Measurements from ENCODE around the gene STAB2. TPM values are rescaled to one million over a fixed set of nuclear protein-coding genes. Genes with fewer than 3 reads are reported as not detected.

STAB2 gene
- total RNA-seq, 1 donor from 2014 or later: not detected

DNA sequence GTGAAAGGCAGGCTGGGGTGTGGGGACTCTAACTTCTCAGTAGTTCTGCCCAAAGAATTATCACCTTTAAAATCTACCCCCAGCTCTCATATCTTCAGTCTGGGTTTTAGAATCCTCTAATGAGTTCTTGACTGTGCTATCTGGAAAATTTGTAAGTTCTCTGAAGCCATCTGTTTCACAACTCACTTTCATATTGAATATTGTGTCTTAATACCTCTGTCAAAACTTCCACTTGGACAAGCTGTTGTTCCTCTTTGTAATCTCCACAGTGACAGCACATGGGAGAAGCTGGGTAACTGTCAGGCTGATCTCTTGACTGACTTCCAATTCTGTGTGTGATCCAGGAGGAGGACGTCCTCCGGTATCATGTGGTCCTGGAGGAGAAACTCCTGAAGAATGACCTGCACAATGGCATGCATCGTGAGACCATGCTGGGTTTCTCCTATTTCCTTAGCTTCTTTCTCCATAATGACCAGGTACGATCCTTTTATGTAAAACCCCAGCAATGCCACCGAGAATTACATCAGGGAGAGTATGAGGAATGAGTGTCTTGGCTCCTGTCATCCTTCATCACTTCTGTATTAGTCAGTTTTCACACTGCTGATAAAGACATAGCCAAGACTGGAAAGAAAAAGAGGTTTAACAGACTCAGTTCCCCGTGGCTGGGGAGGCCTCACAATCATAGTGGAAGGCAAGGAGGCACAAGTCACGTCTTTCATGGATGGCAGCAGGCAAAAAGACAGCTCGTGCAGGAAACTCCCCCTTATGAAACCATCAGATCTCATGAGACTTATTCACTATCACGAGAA lies 111.9 kb downstream of the STAB2 start:
- no peaks in the 10 kb centered on the region for H3K4me1 Mint-ChIP-seq
- DNase-seq (ENCODE audit: low spot score in 2 of 2, unreplicated experiment in 2 of 2): no peak
- TF ChIP-seq, protein P1, sequence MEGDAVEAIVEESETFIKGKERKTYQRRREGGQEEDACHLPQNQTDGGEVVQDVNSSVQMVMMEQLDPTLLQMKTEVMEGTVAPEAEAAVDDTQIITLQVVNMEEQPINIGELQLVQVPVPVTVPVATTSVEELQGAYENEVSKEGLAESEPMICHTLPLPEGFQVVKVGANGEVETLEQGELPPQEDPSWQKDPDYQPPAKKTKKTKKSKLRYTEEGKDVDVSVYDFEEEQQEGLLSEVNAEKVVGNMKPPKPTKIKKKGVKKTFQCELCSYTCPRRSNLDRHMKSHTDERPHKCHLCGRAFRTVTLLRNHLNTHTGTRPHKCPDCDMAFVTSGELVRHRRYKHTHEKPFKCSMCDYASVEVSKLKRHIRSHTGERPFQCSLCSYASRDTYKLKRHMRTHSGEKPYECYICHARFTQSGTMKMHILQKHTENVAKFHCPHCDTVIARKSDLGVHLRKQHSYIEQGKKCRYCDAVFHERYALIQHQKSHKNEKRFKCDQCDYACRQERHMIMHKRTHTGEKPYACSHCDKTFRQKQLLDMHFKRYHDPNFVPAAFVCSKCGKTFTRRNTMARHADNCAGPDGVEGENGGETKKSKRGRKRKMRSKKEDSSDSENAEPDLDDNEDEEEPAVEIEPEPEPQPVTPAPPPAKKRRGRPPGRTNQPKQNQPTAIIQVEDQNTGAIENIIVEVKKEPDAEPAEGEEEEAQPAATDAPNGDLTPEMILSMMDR (IDR thresholded peaks at IDR 0.05; ENCODE audit: unreplicated experiment): no peak
- no peaks in the 10 kb centered on the region for H3K36me3 Mint-ChIP-seq
- no peak overlapping the region for H3K27ac Mint-ChIP-seq
- H3K27me3 Mint-ChIP-seq (ENCODE audit: low read depth): peaks cover 53% of the 10 kb centered on the region
- no peaks in the 10 kb centered on the region for H3K9me3 Mint-ChIP-seq
- no peak overlapping the region for H3K4me3 Mint-ChIP-seq

DNA sequence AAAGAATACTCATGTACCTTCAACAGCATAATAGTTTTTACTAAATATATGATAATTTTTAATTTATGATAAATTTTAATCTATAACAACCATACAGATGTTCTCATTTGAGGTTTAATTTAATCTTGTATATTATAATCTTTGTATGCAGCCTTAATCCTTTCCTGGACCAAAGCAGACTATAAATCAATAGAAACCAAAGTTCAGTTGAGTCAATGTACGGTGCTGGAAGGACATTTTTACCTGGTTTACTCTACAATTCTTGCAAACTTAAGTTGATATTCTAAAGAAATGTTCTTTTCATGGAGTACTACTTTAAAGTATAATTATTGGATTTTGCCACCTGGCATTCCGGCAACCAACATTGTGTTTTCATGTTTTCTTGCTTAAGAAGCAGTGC lies 118.0 kb downstream of the STAB2 start:
- no peak for DNase-seq (ENCODE audit: low spot score in 2 of 2, unreplicated experiment in 2 of 2)
- peaks cover 4% of the 10 kb centered on the region for H3K9me3 Mint-ChIP-seq
- TF ChIP-seq, protein P1 (IDR thresholded peaks at IDR 0.05; ENCODE audit: unreplicated experiment): no peak
- no peaks in the 10 kb centered on the region for H3K36me3 Mint-ChIP-seq
- H3K4me1 Mint-ChIP-seq: no peaks in the 10 kb centered on the region
- no peak overlapping the region for H3K4me3 Mint-ChIP-seq
- peaks cover 56% of the 10 kb centered on the region for H3K27me3 Mint-ChIP-seq (ENCODE audit: low read depth)
- H3K27ac Mint-ChIP-seq: no peak overlapping the region

DNA sequence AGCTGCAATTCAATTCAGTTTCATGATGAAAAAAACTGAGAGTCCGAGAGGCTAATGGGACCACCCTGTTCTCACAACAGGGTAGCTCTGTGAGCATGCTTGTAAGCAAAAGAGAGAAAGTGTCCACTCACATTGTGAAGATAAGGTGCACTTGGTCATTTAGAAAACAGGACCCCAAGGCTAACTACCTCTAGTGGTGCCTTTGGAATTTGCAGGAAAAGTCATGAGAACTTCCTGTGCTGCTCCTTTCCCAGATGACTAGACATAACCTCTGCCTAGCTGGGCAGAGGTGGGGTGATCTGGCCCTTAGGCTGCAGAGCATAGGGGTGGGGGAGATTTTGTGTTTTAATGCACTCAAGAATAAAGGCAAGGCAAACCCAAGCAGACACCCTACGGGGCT lies 118.9 kb downstream of the STAB2 start:
- peaks cover 59% of the 10 kb centered on the region for H3K27me3 Mint-ChIP-seq (ENCODE audit: low read depth)
- no peaks in the 10 kb centered on the region for H3K36me3 Mint-ChIP-seq
- H3K27ac Mint-ChIP-seq: no peak overlapping the region
- H3K9me3 Mint-ChIP-seq: peaks cover 4% of the 10 kb centered on the region
- H3K4me1 Mint-ChIP-seq: no peaks in the 10 kb centered on the region
- no peak for DNase-seq (ENCODE audit: low spot score in 2 of 2, unreplicated experiment in 2 of 2)
- TF ChIP-seq, protein P1 (IDR thresholded peaks at IDR 0.05; ENCODE audit: unreplicated experiment): no peak
- H3K4me3 Mint-ChIP-seq: no peak overlapping the region

DNA sequence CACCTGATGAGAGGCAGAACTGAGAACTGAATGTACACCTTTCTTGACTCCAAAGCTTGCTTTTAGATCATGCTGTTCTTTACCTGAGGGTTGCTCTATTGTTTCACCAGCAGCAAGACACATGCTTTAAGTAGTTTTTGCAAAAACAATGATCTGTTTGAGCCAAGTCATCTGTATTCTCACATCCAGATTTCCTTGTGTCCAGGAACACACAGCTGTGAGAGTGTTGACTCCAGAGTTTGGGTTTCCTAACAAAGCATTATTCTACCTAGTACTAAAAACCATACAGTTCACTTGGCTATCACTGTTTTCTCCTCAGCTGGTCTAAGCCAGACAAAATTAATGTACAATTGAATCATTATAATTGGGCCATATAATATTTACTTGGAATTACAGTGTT lies 120.4 kb downstream of the STAB2 start:
- Mint-ChIP-seq H3K27me3 (ENCODE audit: low read depth) (peaks cover 63% of the 10 kb centered on the region), H3K4me3 (no peak overlapping the region), H3K36me3 (no peaks in the 10 kb centered on the region), H3K27ac (no peak overlapping the region), H3K9me3 (peaks cover 4% of the 10 kb centered on the region), H3K4me1 (no peaks in the 10 kb centered on the region)
- TF ChIP-seq, protein P1 (IDR thresholded peaks at IDR 0.05; ENCODE audit: unreplicated experiment): no peak
- no peak for DNase-seq (ENCODE audit: low spot score in 2 of 2, unreplicated experiment in 2 of 2)

DNA sequence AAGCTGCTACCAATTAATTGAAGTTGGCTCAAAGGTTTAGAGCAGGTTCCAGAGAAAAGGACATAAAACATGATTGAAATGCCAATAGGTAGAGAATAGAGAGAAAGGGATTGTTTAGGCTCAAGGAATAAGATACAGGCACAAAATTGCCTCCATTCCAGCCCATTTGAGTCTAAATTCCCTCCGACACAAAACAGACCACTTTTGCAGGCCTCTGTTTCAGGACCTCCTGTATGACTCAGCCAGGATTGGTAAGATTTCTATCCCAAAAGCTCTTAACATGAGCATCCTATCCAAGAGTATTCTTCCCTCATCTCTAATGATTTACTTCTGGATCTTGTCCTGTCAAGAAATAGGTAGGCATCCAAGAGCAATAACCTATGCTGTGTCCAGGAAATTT lies 123.5 kb downstream of the STAB2 start:
- TF ChIP-seq, protein P1 (IDR thresholded peaks at IDR 0.05; ENCODE audit: unreplicated experiment): no peak
- no peak for DNase-seq (ENCODE audit: low spot score in 2 of 2, unreplicated experiment in 2 of 2)
- H3K27me3 Mint-ChIP-seq (ENCODE audit: low read depth): peaks cover 68% of the 10 kb centered on the region
- no peaks in the 10 kb centered on the region for H3K36me3 Mint-ChIP-seq
- no peak overlapping the region for H3K27ac Mint-ChIP-seq
- no peaks in the 10 kb centered on the region for H3K4me1 Mint-ChIP-seq
- H3K9me3 Mint-ChIP-seq: peaks cover 4% of the 10 kb centered on the region
- no peak overlapping the region for H3K4me3 Mint-ChIP-seq

All from mesothelial cell of epicardium (in vitro differentiated cells).